Hippocampal formation (tissue), 2 donors: ENCODE results near the gene CELF2.
A peak's percentile ranks its signal among the peaks of the same experiment; 100 is the strongest.
"Not testable (repeated sequence)": the region's sequence is repeated elsewhere in the genome, so short reads cannot be mapped to it uniquely, and the experiment has no call there.

Experiments used
- DNase-seq, 2 donors: peaks; one replicate each; lab custom pipeline; 2025; lab: John Stamatoyannopoulos, UW

CELF2 gene

DNA sequence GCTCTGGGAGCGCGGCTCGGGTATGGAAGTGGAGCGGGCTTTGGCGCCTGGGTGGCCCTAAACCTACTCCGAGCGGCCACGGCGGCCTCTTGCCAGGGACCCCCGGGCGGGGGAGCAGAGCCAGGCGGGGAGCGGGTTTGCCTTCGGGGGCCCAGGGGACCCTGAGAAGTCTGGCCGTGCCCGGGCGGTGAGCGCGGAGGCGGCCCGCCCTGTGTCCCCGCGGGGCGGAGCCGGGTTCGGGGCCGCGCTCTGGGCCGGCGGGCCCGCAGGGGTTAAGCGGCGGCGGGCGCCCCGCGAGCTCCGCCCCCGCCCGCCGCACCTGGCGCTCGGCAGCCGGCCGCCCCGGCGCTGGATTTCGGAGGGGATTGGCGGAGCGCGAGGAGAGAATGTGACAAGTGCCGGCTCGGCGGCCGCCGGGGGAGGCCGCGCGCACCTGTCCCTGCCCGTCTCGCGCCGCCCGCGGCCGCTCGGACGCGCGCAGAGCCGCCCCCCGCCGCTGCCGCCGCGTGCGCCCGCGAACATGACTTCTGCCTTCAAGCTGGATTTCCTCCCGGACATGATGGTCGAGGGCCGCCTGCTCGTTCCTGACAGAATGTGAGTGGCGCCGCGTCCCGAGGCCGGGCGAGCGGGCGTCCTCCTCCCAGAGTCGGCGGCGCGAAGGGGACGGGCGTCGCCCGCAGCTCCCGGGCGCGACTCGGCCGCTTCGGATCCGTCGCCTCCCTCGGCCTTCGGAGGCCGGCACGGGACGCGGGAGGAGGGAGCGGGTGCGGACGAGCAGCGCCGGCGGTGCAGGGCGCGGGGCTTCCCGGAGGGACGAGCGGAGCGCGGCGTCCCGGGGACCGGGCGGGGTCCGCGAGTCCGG lies at the start of gene CELF2:
Gene CELF2, plus strand, starts transcription at position 303 of the 862 bp plus-strand sequence. Its CDS starts 218 bp downstream, at position 521.
- peak; percentile 28 to 55 for DNase-seq

DNA sequence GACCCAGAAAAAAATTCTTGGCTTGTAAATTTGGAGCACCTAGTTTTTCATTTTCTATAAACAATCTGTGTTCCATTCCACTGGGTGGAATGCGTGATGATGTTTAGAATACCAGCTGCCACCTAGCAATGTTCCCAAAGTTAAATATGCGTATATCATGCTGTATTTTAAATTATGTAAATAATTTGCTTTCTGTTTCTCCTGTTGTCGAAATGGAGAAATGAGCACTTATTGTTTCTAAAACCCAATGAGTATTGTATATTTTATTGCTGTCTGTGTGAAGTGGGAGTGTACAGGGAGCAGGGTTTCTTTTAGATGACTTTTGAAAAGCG lies 49.4 kb upstream of the CELF2 start:
- DNase-seq = no peak

- peak in 1 of 2 donors; percentile 2 for DNase-seq
Observed at GRCh38 chr10:10973310-10973709, 44.4 kb upstream of the CELF2 start.

DNA sequence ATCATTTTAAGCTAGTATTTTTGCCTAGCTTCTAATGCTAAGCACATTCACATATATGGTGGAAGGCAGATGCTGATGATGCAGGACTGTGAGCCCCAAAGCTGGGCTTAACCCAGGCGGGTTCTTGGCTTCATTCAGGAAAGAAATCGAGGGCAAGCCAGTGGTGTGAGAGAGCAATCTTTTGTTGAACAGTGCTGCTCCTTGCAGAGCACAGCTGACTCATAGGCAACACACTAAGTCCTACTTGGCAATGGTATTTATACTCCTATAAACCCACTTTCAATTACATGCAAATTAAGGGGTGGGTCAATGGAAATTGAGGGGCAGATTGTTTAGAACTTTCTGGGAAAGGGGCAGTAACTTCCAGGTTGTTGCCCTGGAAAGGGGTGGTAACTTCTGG lies 42.0 kb upstream of the CELF2 start:
- DNase-seq = no peak

- DNase-seq = no peak
Observed at GRCh38 chr10:10976652-10977051, 41.0 kb upstream of the CELF2 start.

DNA sequence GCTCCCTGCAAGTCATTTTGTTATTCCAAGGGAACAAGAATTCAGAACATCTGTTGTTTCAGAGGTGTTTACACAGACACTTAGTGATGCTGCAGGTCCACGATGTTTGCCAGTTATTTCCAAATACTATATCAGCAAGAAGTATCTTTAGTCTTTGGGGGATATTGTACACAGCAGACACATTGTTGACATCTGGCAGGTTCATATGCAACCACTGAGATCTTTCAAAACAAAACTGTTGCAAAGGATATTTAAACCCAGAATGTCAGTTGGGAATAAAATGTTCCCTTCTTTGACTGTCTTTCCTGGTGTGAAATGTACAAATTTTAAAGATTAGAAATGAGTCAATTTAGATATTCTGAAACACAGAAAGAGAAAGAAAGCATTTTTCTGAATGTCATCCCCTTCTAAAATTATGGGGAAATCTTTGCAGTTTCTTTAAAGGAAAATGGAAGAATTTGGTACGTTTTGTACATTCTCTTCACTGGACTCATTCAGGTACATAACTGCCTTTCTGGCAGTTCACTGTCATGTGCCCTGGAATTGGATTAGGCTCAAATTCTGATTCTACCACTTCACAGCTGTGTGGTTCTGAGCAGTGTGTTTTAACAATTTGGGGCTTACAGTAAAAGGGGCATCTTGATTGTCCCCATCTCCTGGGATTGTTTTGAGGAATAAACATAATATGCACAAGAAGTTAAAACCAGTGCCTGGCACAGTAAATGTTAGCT lies 40.3 kb upstream of the CELF2 start:
- DNase-seq = peak in 1 of 2 donors; percentile 25

DNA sequence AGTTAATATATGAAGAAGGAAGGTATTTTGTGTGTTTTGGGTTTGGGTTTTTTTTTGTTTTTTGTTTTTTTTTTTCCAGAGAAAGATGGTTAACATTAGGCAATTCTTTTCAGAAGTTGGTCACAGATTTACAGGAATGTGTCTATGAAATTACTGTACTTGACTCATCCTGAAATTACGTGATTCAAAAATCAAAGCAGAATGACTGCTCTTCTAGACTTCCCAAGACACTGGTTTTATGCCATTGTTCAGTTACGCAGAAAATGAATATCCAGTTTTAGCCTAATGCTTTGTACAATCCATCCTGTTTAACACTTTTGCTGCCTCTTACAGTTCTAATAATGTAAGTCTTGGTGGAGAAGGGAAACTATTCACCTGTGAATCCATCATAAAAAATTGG lies 39.7 kb upstream of the CELF2 start:
- DNase-seq = no peak

GRCh38 chr10:10985361-10985760 lies 32.3 kb upstream of the CELF2 start:
- no peak for DNase-seq

GRCh38 chr10:10986606-10987005 lies 31.1 kb upstream of the CELF2 start:
- DNase-seq = no peak

GRCh38 chr10:10987111-10987510 lies 30.6 kb upstream of the CELF2 start:
- no peak for DNase-seq

GRCh38 chr10:10989669-10990068 lies 28.0 kb upstream of the CELF2 start:
- DNase-seq = no peak

DNA sequence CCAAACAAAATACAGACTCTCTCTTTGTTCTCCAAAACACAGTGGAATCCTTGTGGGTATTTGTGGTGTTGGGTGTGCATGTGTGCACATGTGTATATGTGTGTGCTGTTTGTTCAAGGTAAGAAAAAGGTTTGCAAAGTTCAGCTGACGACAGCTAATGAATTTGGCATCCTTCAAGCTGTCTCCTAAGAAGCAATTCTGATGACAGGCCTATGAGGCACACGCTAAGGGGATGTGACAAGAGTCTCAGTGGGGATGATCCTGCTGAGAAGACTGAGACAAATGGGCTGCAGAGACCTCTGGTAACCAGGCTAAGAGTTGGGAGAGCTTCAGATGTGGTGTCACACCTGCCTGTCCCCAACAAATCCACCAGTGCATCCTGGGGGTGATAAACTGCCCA lies 26.5 kb upstream of the CELF2 start:
- no peak for DNase-seq

DNA sequence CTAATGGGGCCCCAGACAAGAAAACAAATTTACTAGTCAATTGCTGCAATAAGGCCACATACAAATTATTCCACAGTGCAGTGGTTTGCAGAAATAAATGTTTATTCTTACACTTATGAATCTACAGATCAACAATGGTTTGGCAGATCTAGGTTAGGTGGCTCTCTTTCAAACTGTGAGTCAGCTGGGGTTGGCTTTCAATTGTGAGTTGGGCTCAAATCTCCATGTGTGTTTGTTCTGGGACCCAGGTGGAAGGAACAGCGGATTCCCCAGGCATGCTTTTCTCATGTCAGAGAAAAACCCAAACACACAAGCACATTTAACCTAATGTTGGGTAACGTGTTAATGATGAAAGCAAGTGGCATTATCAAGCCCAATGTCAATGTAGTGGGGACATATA lies 25.6 kb upstream of the CELF2 start:
- DNase-seq = no peak

DNA sequence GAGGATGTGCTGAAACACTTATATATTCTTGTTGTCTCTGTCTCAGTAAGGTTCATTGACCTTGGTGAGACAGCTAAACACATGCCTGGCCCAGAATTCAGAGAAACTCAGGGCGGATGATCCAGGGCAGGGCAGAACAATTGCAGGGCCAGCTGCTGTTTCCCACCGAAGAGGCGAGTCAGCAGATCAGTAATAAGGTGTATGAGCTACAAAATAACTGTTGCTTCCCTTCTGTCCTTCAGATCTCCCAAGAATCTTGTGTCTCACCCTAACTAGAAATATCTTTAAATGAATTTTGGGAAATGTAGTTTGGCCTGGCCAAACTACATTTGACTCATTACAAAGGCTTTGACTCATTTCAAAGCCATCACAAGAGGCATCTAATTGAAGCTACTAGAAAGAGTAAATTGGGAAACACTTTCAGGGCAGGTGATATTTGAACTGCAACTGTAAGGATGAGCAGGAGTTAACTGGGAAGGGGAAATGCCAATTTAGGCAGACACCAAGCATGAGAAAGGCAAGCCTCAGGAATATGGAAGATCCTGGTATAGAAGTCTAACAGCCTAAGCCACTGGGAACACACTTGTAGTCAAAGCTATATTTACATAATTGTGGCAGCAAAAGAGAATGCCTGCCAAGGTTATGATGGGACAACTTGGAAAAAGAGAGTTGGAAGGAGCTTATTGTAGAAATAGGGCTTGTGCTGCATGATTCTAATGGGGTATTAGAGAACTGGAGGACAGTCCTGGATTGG lies 24.5 kb upstream of the CELF2 start:
- DNase-seq = no peak

- no peak for DNase-seq
Observed at GRCh38 chr10:10993785-10994184, 23.9 kb upstream of the CELF2 start.

GRCh38 chr10:10994360-10994759 lies 23.3 kb upstream of the CELF2 start:
- DNase-seq = no peak

GRCh38 chr10:10995120-10995519 lies 22.6 kb upstream of the CELF2 start:
- no peak for DNase-seq

DNA sequence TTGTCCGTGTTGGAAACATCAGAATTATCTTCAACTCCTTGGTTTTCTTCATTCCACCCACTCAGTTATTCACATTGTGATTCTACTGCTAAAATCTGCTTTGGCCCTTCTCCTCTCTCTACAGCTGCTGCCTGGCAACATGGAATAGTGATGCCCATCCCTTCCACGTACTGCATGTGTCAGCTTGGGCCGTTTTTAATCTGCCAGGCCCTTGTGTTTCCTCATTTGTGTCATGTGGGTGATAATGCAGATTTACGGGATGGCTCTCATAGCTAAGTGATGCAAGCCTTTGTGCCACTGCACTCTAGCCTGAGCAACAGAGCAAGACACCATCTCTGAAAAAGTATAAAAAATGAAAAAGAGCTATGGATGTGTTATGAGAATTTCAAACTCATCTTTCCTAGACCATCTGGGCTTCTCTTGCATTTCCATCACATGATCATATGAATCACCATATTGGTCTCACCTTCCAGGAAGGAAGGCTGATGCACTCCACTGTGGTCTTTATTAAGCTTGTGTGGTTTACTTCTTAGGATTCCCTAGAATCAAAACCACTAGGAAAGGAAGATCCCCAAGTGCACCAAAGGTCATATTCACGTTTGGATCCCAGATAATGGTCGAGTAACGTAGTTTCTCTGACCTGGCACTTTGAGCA lies 20.6 kb upstream of the CELF2 start:
- no peak for DNase-seq

GRCh38 chr10:10999501-10999900 lies 18.2 kb upstream of the CELF2 start:
- DNase-seq = not testable (repeated sequence)

GRCh38 chr10:11002485-11002884 lies 15.2 kb upstream of the CELF2 start:
- no peak for DNase-seq

GRCh38 chr10:11002916-11003315 lies 14.8 kb upstream of the CELF2 start:
- DNase-seq = no peak

GRCh38 chr10:11003679-11004078 lies 14.0 kb upstream of the CELF2 start:
- no peak for DNase-seq
